ENCODE measurements around the gene HCFC2.

DNA sequence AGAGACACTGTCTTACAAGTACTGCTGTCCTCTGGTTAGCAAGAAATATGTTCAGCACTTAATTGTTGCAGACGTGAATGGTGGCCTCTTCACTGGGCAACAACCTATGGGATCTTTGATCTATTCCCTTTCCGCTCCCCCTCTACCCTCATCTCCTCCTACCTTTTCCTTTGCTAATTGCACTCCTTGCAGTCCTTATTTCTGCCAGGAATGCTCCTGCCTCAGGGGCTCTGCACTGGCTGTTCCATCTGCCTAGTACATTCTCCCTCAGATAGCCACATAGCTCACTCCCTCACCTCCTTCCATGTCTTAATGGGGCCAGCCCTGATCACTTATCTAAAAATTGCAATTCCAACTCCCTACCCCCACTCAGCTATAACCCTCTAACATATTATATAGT is 78.2 kb downstream of the HCFC2 start:
- TF ChIP-seq, protein P1, sequence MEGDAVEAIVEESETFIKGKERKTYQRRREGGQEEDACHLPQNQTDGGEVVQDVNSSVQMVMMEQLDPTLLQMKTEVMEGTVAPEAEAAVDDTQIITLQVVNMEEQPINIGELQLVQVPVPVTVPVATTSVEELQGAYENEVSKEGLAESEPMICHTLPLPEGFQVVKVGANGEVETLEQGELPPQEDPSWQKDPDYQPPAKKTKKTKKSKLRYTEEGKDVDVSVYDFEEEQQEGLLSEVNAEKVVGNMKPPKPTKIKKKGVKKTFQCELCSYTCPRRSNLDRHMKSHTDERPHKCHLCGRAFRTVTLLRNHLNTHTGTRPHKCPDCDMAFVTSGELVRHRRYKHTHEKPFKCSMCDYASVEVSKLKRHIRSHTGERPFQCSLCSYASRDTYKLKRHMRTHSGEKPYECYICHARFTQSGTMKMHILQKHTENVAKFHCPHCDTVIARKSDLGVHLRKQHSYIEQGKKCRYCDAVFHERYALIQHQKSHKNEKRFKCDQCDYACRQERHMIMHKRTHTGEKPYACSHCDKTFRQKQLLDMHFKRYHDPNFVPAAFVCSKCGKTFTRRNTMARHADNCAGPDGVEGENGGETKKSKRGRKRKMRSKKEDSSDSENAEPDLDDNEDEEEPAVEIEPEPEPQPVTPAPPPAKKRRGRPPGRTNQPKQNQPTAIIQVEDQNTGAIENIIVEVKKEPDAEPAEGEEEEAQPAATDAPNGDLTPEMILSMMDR (IDR thresholded peaks at IDR 0.05; ENCODE audit: borderline replicate concordance, extremely low read depth, low read length, poor library complexity, severe bottlenecking), result no peak
- TF ChIP-seq EZH2 (IDR thresholded peaks at IDR 0.05; ENCODE audit: borderline replicate concordance, low read depth, low read length, severe bottlenecking), result no peak
